Stomach smooth muscle (tissue), 2 donors: ENCODE data around the gene SIDT1.

ENCODE experiments used
- H3K27ac ChIP-seq: one replicate; pipeline ENCODE4 v1.7.0; 2013; ENCODE audit warnings: mild to moderate bottlenecking, low read length, inconsistent platforms
- H3K27me3 ChIP-seq, 2 donors: one replicate each; pipeline ENCODE4 v1.7.0; 2013; ENCODE audit warnings: low read length in 2 of 2; ENCODE audit not compliant: insufficient read depth in 2 of 2, control insufficient read depth in 1 of 2
- H3K36me3 ChIP-seq, 2 donors: one replicate each; pipeline ENCODE4 v1.7.0; 2013; ENCODE audit warnings: low read length in 2 of 2; ENCODE audit not compliant: control insufficient read depth in 2 of 2, insufficient read depth in 2 of 2
- H3K4me1 ChIP-seq: one replicate; pipeline ENCODE4 v1.7.0; 2013; ENCODE audit warnings: low read length; ENCODE audit not compliant: control insufficient read depth, insufficient read depth
- H3K4me3 ChIP-seq, 2 donors: one replicate each; pipeline ENCODE4 v1.7.0; 2013; ENCODE audit warnings: low read length in 2 of 2
- H3K9ac ChIP-seq, 2 donors: one replicate each; pipeline ENCODE4 v1.7.0; 2013; ENCODE audit warnings: low read length in 2 of 2, mild to moderate bottlenecking in 1 of 2
- H3K9me3 ChIP-seq, 2 donors: one replicate each; pipeline ENCODE4 v1.7.0; 2013; ENCODE audit warnings: low read length in 2 of 2; ENCODE audit not compliant: control insufficient read depth in 2 of 2
- donor health status: healthy.
- donor health status: Pancreatic carcinoma.

Gene SIDT1

GRCh38 chr3:113658107-113658506 lies 125.8 kb downstream of the SIDT1 start:
- Histone ChIP-seq H3K4me3 (no peak overlapping the region), H3K27ac (no peak overlapping the region), H3K9me3 (no peaks in the 10 kb centered on the region), H3K9ac (no peak overlapping the region), H3K27me3 (no peaks in the 10 kb centered on the region), H3K36me3 (peaks cover 9 to 17% of the 10 kb centered on the region in 2 donors), H3K4me1 (peaks cover 13% of the 10 kb centered on the region)

- H3K27ac ChIP-seq = no peak overlapping the region
Measured at GRCh38 chr3:113659101-113659541, 126.8 kb downstream of the SIDT1 start.

DNA sequence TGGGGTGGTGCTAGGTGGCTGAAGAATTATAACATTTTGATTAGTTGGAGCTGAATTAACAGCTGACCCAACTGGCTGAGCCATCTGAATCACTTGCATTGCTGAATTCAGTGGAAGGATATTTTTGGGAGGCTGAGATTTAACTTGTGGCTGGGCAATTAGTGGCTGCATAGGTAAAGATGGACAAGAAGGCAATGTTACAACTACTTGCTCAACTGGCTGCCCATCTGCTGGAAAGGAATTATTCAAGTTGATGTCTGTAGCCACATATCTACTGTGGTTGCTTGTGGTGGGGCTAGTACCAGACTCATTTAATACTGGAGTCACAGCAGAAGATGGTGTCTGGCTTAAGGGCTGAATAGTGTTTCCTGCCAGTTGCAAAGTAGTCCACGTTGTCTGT lies 127.6 kb downstream of the SIDT1 start:
- Histone ChIP-seq H3K9ac (no peak overlapping the region), H3K4me3 (no peak overlapping the region), H3K36me3 (peaks cover 13 to 17% of the 10 kb centered on the region in 2 donors), H3K9me3 (no peaks in the 10 kb centered on the region), H3K27ac (peak overlapping the region; percentile 58), H3K4me1 (peaks cover 13% of the 10 kb centered on the region), H3K27me3 (no peaks in the 10 kb centered on the region)

More at GRCh38 chr3:113659101-113659541, 126.8 kb downstream of the SIDT1 start:
- Histone ChIP-seq H3K9ac (no peak overlapping the region), H3K36me3 (peaks cover 9 to 17% of the 10 kb centered on the region in 2 donors), H3K4me1 (peaks cover 13% of the 10 kb centered on the region), H3K4me3 (no peak overlapping the region), H3K9me3 (no peaks in the 10 kb centered on the region), H3K27me3 (no peaks in the 10 kb centered on the region)

- Histone ChIP-seq H3K27me3 (no peaks in the 10 kb centered on the region), H3K36me3 (peaks cover 14 to 17% of the 10 kb centered on the region in 2 donors), H3K9ac (no peak overlapping the region), H3K4me1 (peaks cover 13% of the 10 kb centered on the region), H3K27ac (peak overlapping the region; percentile 58), H3K9me3 (no peaks in the 10 kb centered on the region), H3K4me3 (peak overlapping the region in 1 of 2 donors; percentile 15)
Measured at GRCh38 chr3:113660458-113660857, 128.1 kb downstream of the SIDT1 start.

- Histone ChIP-seq H3K9ac (no peak overlapping the region), H3K36me3 (peaks cover 14 to 15% of the 10 kb centered on the region in 2 donors), H3K4me3 (peak overlapping the region in 1 of 2 donors; percentile 15), H3K27ac (peak overlapping the region; percentile 58), H3K27me3 (no peaks in the 10 kb centered on the region), H3K9me3 (no peaks in the 10 kb centered on the region), H3K4me1 (peaks cover 13% of the 10 kb centered on the region)
Measured at GRCh38 chr3:113660896-113661295, 128.5 kb downstream of the SIDT1 start.

- Histone ChIP-seq H3K9me3 (no peaks in the 10 kb centered on the region), H3K27me3 (no peaks in the 10 kb centered on the region), H3K36me3 (peaks cover 14 to 17% of the 10 kb centered on the region in 2 donors), H3K9ac (no peak overlapping the region), H3K27ac (peak overlapping the region; percentile 13), H3K4me3 (no peak overlapping the region), H3K4me1 (peaks cover 13% of the 10 kb centered on the region)
Measured at GRCh38 chr3:113662824-113663223, 130.5 kb downstream of the SIDT1 start.

DNA sequence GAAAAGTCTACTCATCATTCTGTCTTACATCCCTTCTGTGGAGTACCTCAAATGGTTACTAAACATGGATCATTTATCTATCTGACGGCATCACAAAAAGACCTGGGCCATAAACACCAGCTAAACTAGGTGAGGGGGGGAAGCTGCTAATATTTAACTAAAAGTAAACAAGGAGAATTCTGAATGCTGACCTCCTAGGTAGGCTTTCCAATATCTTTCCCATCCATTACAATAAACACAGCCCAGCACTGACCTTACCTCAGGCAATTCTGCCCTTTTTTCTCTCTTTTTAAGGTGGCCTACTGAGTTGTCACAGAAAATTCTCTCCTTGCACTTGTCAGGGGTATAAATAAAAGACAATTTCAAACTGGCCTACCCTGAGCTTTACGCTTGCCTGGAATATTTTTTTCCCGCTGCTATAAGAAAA lies 131.0 kb downstream of the SIDT1 start:
- peak overlapping the region; percentile 13 for H3K27ac ChIP-seq
- H3K9me3 ChIP-seq = no peaks in the 10 kb centered on the region
- H3K4me3 ChIP-seq = no peak overlapping the region
- no peak overlapping the region for H3K9ac ChIP-seq
- H3K4me1 ChIP-seq = peaks cover 13% of the 10 kb centered on the region
- no peaks in the 10 kb centered on the region for H3K27me3 ChIP-seq
- H3K36me3 ChIP-seq = peaks cover 9 to 17% of the 10 kb centered on the region in 2 donors

- Histone ChIP-seq H3K9me3 (no peaks in the 10 kb centered on the region), H3K4me1 (peaks cover 13% of the 10 kb centered on the region), H3K9ac (no peak overlapping the region), H3K36me3 (peaks cover 9 to 17% of the 10 kb centered on the region in 2 donors), H3K27ac (no peak overlapping the region), H3K4me3 (no peak overlapping the region), H3K27me3 (no peaks in the 10 kb centered on the region)
Measured at GRCh38 chr3:113663761-113664160, 131.4 kb downstream of the SIDT1 start.

DNA sequence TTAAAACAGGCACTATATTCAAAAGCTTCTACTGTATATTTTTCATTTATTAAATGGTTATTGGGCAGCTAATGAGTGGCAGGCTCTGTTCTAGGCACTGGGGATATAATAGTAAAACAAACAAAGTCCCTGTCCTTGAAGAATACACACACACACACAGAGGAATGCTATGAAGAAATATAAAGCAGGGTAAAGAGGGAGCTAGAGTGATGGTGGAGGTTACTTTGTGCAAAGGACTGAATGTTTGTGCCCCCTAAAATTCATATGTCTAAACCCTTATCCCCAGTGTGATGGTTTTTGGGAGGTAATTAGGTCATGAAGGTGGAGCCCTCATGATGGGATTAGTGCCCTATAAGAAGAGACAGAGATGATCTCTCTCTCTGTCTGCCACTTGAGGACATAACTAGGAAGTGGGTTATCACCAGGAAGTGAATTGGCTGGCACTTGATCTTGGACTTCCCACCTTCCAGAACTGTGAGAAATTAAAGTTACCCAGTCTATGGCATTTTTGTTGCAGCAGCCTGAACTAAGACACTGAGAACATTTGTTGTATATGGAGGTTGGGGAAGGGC lies 132.3 kb downstream of the SIDT1 start:
- Histone ChIP-seq H3K4me1 (peaks cover 13% of the 10 kb centered on the region), H3K9ac (no peak overlapping the region), H3K27me3 (no peaks in the 10 kb centered on the region), H3K36me3 (peaks cover 5 to 11% of the 10 kb centered on the region in 2 donors), H3K4me3 (no peak overlapping the region), H3K9me3 (no peaks in the 10 kb centered on the region), H3K27ac (no peak overlapping the region)

DNA sequence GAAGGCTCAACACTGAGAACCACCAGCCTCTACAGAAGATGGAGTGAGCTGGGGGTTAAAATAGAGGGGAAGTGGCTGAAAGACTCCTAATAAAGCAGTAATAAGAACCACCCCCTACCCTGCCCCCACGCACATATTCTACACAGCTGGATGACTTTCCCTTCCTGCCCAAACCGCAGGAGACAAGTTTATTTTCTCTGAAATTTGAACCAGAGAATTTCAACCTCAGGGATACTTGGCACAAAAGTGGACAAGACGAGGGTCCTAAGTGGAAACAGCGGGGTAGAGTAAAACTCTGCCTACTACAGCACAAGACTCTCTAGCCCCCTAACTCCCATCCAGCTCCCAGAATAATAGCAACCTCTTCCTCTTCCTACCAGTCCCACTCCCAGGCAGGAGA lies 135.7 kb downstream of the SIDT1 start:
- Histone ChIP-seq H3K9ac (no peak overlapping the region), H3K36me3 (peaks cover 2 to 5% of the 10 kb centered on the region in 2 donors), H3K4me1 (no peaks in the 10 kb centered on the region), H3K27ac (no peak overlapping the region), H3K4me3 (no peak overlapping the region), H3K9me3 (no peaks in the 10 kb centered on the region), H3K27me3 (no peaks in the 10 kb centered on the region)

DNA sequence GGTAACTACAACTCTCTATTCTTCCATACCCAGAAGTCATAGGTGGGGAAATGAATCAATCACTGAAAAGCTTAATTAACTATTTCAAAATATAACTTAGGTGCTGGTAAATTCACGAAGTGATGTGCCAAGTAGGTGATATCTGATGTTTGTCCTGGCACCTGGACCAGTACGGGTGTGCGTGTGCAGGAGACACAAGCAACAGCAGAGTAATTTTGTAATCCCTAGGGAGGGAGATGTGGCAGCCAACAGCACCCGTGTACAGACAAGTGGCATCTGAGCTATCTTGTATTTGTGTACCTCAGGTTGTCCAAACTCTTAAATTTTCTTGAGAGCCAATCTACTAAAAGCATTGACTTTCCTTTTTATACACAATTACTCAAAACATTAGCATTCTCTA lies 141.2 kb downstream of the SIDT1 start:
- Histone ChIP-seq H3K9me3 (no peaks in the 10 kb centered on the region), H3K27me3 (no peaks in the 10 kb centered on the region), H3K9ac (no peak overlapping the region), H3K36me3 (peaks cover 7 to 9% of the 10 kb centered on the region in 2 donors), H3K4me3 (no peak overlapping the region), H3K4me1 (no peaks in the 10 kb centered on the region), H3K27ac (no peak overlapping the region)
